HepG2 (cell line): Measurements from ENCODE around the gene SIRT5. TPM values are rescaled to one million over a fixed set of nuclear protein-coding genes. Genes with fewer than 3 reads are reported as not detected.

Experiments
- ARNT ChIP-seq: fragments of 450-650 bp; IDR thresholded peaks from 2 replicates; pipeline ENCODE4 v1.6.1; 2017
- ATF6 ChIP-seq: sonication (generic); formaldehyde crosslinking; conservative IDR thresholded peaks from 2 replicates; pipeline ENCODE4 v1.4.0; 2020; ENCODE audit warnings: missing genetic modification reagents
- CAMTA2 ChIP-seq: sonication (generic); formaldehyde crosslinking; IDR thresholded peaks from 2 replicates; pipeline ENCODE4 v1.4.0; 2020; ENCODE audit warnings: mild to moderate bottlenecking, missing genetic modification reagents, borderline replicate concordance
- CREB1 ChIP-seq, 2 experiments: fragments of 450-650 bp in 1 of 2; IDR thresholded peaks; 2 replicates each; pipeline ENCODE4 v1.6.1; 2016 to 2017; ENCODE audit warnings: control low read depth in 1 of 2, mild to moderate bottlenecking in 1 of 2, missing compliant biosample characterization in 1 of 2, missing genetic modification characterization in 1 of 2
- FIP1L1 ChIP-seq: fragments of 200-400 bp; formaldehyde crosslinking; IDR thresholded peaks from 2 replicates; pipeline ENCODE4 v1.6.1; 2018; ENCODE audit warnings: low read depth, mild to moderate bottlenecking, low read length, moderate library complexity, borderline replicate concordance; ENCODE audit not compliant: insufficient read depth
- FOXP4 ChIP-seq: sonication (generic); formaldehyde crosslinking; IDR thresholded peaks from 2 replicates; pipeline ENCODE4 v1.4.0; 2020; ENCODE audit warnings: missing genetic modification reagents
- GPN1 ChIP-seq: sonication (generic); formaldehyde crosslinking; IDR thresholded peaks from 2 replicates; pipeline ENCODE4 v1.5.1; 2020; ENCODE audit warnings: missing genetic modification reagents, borderline replicate concordance
- PCBP2 ChIP-seq: fragments of 200-400 bp; formaldehyde crosslinking; optimal IDR thresholded peaks from 2 replicates; pipeline ENCODE3; 2018; ENCODE audit warnings: low read length, low read depth; ENCODE audit not compliant: poor library complexity, severe bottlenecking
- TBL1XR1 ChIP-seq: fragments of 150-350 bp; IDR thresholded peaks from 2 replicates; pipeline ENCODE4 v1.6.1; 2014; ENCODE audit warnings: borderline replicate concordance, low read length; ENCODE audit not compliant: partially characterized antibody
- ZHX2 ChIP-seq, 2 experiments: sonication (generic) in 1 of 2; formaldehyde crosslinking in 1 of 2; IDR thresholded peaks; 2 replicates each; pipeline versions ENCODE4 v1.6.1 to v1.9.0; 2014 to 2022; ENCODE audit warnings: antibody characterized with exemption in 1 of 2, borderline replicate concordance in 1 of 2, inconsistent platforms in 1 of 2, low read depth in 1 of 2, missing genetic modification reagents in 1 of 2
- ZNF138 ChIP-seq: sonication (generic); formaldehyde crosslinking; IDR thresholded peaks from 2 replicates; pipeline ENCODE4 v1.5.0; 2020; ENCODE audit warnings: mild to moderate bottlenecking, low read depth, missing genetic modification reagents
- ZNF276 ChIP-seq: sonication (generic); formaldehyde crosslinking; IDR thresholded peaks from 2 replicates; pipeline ENCODE4 v1.4.0; 2020; ENCODE audit warnings: mild to moderate bottlenecking, low read depth, missing genetic modification reagents
- ZNF367 ChIP-seq: sonication (generic); formaldehyde crosslinking; IDR thresholded peaks from 2 replicates; pipeline ENCODE4 v1.4.0; 2020; ENCODE audit warnings: missing genetic modification reagents, borderline replicate concordance
- ZNF777 ChIP-seq: sonication (generic); formaldehyde crosslinking; IDR thresholded peaks from 2 replicates; pipeline ENCODE4 v1.4.0; 2020; ENCODE audit warnings: missing genetic modification reagents
- ZNF788 ChIP-seq: sonication (generic); formaldehyde crosslinking; IDR thresholded peaks from 2 replicates; pipeline ENCODE4 v1.5.0; 2020; ENCODE audit warnings: mild to moderate bottlenecking, missing genetic modification reagents, borderline replicate concordance
- polyA plus RNA-seq, 8 experiments: library from polyadenylated mRNA; depleted of rRNA in 3 of 8; stranded (reverse) in 7 of 8; unstranded in 1 of 8; fragments of >200 nt; fragmentation: Illumina TruSeq in 4 of 8; extraction: Trizol in 4 of 8; gene quantifications; 2 replicates each; pipeline versions ENCODE4 v1.2.1 to v1.2.3, GENCODE V29; 2011 to 2016; ENCODE audit warnings: low read depth in 4 of 8, missing spikeins in 1 of 8, mixed read lengths in 1 of 8; ENCODE audit not compliant: insufficient read depth in 1 of 8
- total RNA-seq, 5 experiments: library from RNA; depleted of rRNA; stranded (reverse); fragments of >200 nt; fragmentation: Illumina TruSeq; extraction: Trizol; gene quantifications; 2 replicates each; pipeline ENCODE4 v1.2.3, GENCODE V29; 2016; ENCODE audit warnings: low read depth in 1 of 5

SIRT5 gene
- total and polyA plus RNA-seq, 2 of the 13 experiments (the other 11 are each of a cell fraction or from before 2014, with no cell fraction given) = 14.1 to 16.6 TPM

GRCh38 chr6:13604546-13605416, 30.4 kb downstream of the SIRT5 start (continued):
- TF ChIP-seq ZNF276 (no peak), ATF6 (CRISPR knock-in tag) (0 out of 2 replicates have a peak, but pooled peaks have one; percentile 34), FIP1L1 (no peak), ZNF788 (CRISPR knock-in tag) (peak; percentile 81; the same call in 1 of the 2 replicates), ARNT (no peak), ZNF138 (CRISPR knock-in tag) (no peak), TBL1XR1 (peak; percentile 80), CAMTA2 (CRISPR knock-in tag) (no peak), GPN1 (no peak), CREB1 (IDR thresholded peaks at IDR 0.05) (no peak), CREB1 (CRISPR knock-in tag; IDR thresholded peaks at IDR 0.05) (peak; percentile 88), FOXP4 (CRISPR knock-in tag) (peak; percentile 99), PCBP2 (no peak), ZHX2 (IDR thresholded peaks at IDR 0.05; ENCODE audit: low read depth) (peak; percentile 71; the same call in 1 of the 2 replicates), ZHX2 (CRISPR knock-in tag; IDR thresholded peaks at IDR 0.05; ENCODE audit: borderline replicate concordance) (no peak), ZNF367 (no peak), ZNF777 (no peak)
